ENCODE results near the gene CADPS. TPM values are rescaled to one million over a fixed set of nuclear protein-coding genes. Genes with fewer than 3 reads are reported as not detected.

Gene CADPS
- total and polyA plus RNA-seq, 9 of the 15 experiments (the other 6 are each of a cell fraction or from before 2014, with no cell fraction given): not detected

DNA sequence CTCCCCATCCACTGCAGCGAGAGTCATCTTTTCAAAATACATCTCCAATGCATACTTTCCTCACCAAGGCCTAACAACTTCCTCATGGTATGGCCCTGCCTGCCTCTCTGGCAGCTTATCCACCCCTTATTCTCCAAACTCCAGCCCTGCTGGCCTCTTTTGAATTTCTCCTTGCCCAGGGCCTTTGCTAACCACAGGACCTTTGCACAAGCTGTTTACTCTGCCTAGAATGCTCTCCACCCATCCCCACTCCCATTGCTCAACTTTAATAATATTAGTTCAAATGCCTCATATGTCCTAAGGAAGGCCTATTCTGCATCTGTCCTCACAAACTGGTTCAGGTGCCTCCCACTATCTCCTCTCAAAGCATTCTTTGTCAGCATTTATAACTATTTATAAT lies 230.7 kb downstream of the CADPS start (continued):
- TF ChIP-seq, protein P1, sequence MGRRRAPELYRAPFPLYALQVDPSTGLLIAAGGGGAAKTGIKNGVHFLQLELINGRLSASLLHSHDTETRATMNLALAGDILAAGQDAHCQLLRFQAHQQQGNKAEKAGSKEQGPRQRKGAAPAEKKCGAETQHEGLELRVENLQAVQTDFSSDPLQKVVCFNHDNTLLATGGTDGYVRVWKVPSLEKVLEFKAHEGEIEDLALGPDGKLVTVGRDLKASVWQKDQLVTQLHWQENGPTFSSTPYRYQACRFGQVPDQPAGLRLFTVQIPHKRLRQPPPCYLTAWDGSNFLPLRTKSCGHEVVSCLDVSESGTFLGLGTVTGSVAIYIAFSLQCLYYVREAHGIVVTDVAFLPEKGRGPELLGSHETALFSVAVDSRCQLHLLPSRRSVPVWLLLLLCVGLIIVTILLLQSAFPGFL (CRISPR knock-in tag; IDR thresholded peaks at IDR 0.05): no peak
- no peak for TF ChIP-seq HDGF (IDR thresholded peaks at IDR 0.05)

GRCh38 chr3:62638316-62638715 lies 236.9 kb downstream of the CADPS start:
- POLR2A ChIA-PET: no interaction called here
- TF ChIP-seq AFF4 (CRISPR knock-in tag; IDR thresholded peaks at IDR 0.05) (no peak), NR2C2 (CRISPR knock-in tag; IDR thresholded peaks at IDR 0.05) (no peak), NR2C2 (tag; IDR thresholded peaks at IDR 0.05) (no peak), ZNF644 (tag; IDR thresholded peaks at IDR 0.05; ENCODE audit: low read depth) (no peak), ZNF551 (CRISPR knock-in tag; IDR thresholded peaks at IDR 0.05) (no peak), STAG1 (CRISPR knock-in tag; IDR thresholded peaks at IDR 0.05; ENCODE audit: borderline replicate concordance) (no peak), MIER1 (IDR thresholded peaks at IDR 0.05; ENCODE audit: low read depth) (no peak), JUNB (CRISPR knock-in tag; conservative IDR thresholded peaks at IDR 0.05) (no peak), SIX5 (IDR thresholded peaks at IDR 0.05; ENCODE audit: borderline replicate concordance in 1 of 2, insufficient read depth in 1 of 2, low read depth in 1 of 2, low read length in 2 of 2) (no peak), BRD9 (IDR thresholded peaks at IDR 0.05; ENCODE audit: low read depth, partially characterized antibody) (no peak), KLF13 (tag; IDR thresholded peaks at IDR 0.05; ENCODE audit: borderline replicate concordance, low read depth) (no peak), TAF7 (tag; IDR thresholded peaks at IDR 0.05) (no peak), RBM17 (IDR thresholded peaks at IDR 0.05; ENCODE audit: borderline replicate concordance, low read depth, low read length) (no peak), NCOA2 (IDR thresholded peaks at IDR 0.05; ENCODE audit: partially characterized antibody in 2 of 2) (no peak), RFX5 (IDR thresholded peaks at IDR 0.05; ENCODE audit: low read depth, low read length) (no peak), EZH2 (IDR thresholded peaks at IDR 0.05; ENCODE audit: borderline replicate concordance, low read depth, low read length) (no peak), EP400 (IDR thresholded peaks at IDR 0.05) (no peak)

More at GRCh38 chr3:62638316-62638715, 236.9 kb downstream of the CADPS start:
- CTCF ChIA-PET (ENCODE audit: low intra/inter-chr PET ratio): no interaction called here
- H3K36me3 ChIP-seq (ENCODE audit: control insufficient read depth, insufficient read depth, low read length): no peaks in the 10 kb centered on the region
- no peak overlapping the region for H3K27ac ChIP-seq (ENCODE audit: extremely low read depth, low read depth, low read length)
- H2AFZ ChIP-seq (ENCODE audit: low read depth, low read length): no peak overlapping the region
- in situ Hi-C loops (cut with MboI): no loop called here
- intact Hi-C loops (cut with micrococcal nuclease): no loop called here
- no peaks in the 10 kb centered on the region for H3K4me1 ChIP-seq (replicated peaks in 1 of 2; ENCODE audit: control insufficient read depth in 2 of 2, insufficient read depth in 2 of 2, low read length in 2 of 2)
- no peaks in the 10 kb centered on the region for H3K9me1 ChIP-seq (ENCODE audit: control insufficient read depth, insufficient read depth, low read length)
- H4K20me1 ChIP-seq (replicated peaks; ENCODE audit: control insufficient read depth, insufficient read depth, low read length): no peaks in the 10 kb centered on the region
- ATAC-seq: no peak
- BruUV-seq (replicated peaks): no TSS peak
- H3K9ac ChIP-seq (ENCODE audit: insufficient read depth in 1 of 2, low read depth in 2 of 2, low read length in 2 of 2): no peak overlapping the region
- no peak for DNase-seq (ENCODE audit: extremely low read depth in 1 of 4, low spot score in 3 of 4)
- H3K9me3 ChIP-seq (replicated peaks; ENCODE audit: control insufficient read depth, insufficient read depth, low read depth, low read length): no peaks in the 10 kb centered on the region
- H3K27me3 ChIP-seq (ENCODE audit: control insufficient read depth in 2 of 2, insufficient read depth in 2 of 2, low read length in 2 of 2): no peaks in the 10 kb centered on the region
- no peaks in the 10 kb centered on the region for H3K79me2 ChIP-seq (ENCODE audit: control insufficient read depth, insufficient read depth, low read length)
- no peak for FAIRE-seq
- no peak overlapping the region for H3K4me3 ChIP-seq
- H3K4me2 ChIP-seq (ENCODE audit: insufficient read depth, low read length): no peak overlapping the region
- WGBS (ENCODE audit: insufficient coverage, low coverage, missing lambda C conversion rate): 0% methylated on average over 2 of the region's 2 CpGs

All from K562 (cell line).